Naive thymus-derived CD4-positive, alpha-beta T cell (primary cell): ENCODE results near the gene PIGN. TPM values are rescaled to one million over a fixed set of nuclear protein-coding genes. Genes with fewer than 3 reads are reported as not detected.

Experiments used
- ATAC-seq: fragments of 150-1000 bp; cut with Tn5 transposase; 2 replicates; pipeline ENCODE4 v1.10.0; 2021; ENCODE audit warnings: mild to moderate bottlenecking, moderate library complexity
- CTCF ChIA-PET: fragments of 350-600 bp; sonication (Branson Sonifier 250); formaldehyde crosslinking; loops from one replicate; lab custom pipeline; 2021; ENCODE audit warnings: antibody characterized with exemption; lab: Charles Lee
- POLR2A ChIA-PET: fragments of 350-600 bp; sonication (Branson Sonifier 250); formaldehyde crosslinking; loops from one replicate; lab custom pipeline; 2021; ENCODE audit warnings: antibody characterized with exemption, inconsistent platforms; lab: Charles Lee
- DNase-seq, 9 donors: peaks; one replicate each; pipeline versions ENCODE4 v3.0.0 to v3.0.0-alpha.2; 2020 to 2022; ENCODE audit warnings: mixed read lengths in 1 of 9
- H3K27ac ChIP-seq: one replicate; pipeline ENCODE4 v1.7.0; 2013; ENCODE audit warnings: mild to moderate bottlenecking, low read depth, low read length, moderate library complexity
- H3K27me3 ChIP-seq, 2 donors: one replicate each; pipeline ENCODE4 v1.7.0; 2013; ENCODE audit warnings: low read length in 2 of 2, mild to moderate bottlenecking in 2 of 2, moderate library complexity in 2 of 2; ENCODE audit not compliant: control insufficient read depth in 2 of 2, insufficient read depth in 2 of 2
- H3K36me3 ChIP-seq, 3 experiments: 1 replicate in 2 of 3; 2 replicates in 1 of 3; pipeline ENCODE4 v1.7.0; 2013; ENCODE audit warnings: low read length in 3 of 3, mild to moderate bottlenecking in 3 of 3, moderate library complexity in 1 of 3; ENCODE audit not compliant: insufficient read depth in 3 of 3, control insufficient read depth in 2 of 3
- H3K4me1 ChIP-seq, 2 donors: one replicate each; pipeline ENCODE4 v1.7.0; 2013; ENCODE audit warnings: low read length in 2 of 2, mild to moderate bottlenecking in 2 of 2, moderate library complexity in 1 of 2; ENCODE audit not compliant: control insufficient read depth in 2 of 2, insufficient read depth in 2 of 2
- H3K4me3 ChIP-seq: 2 replicates; pipeline ENCODE4 v1.7.0; 2013; ENCODE audit warnings: mild to moderate bottlenecking, low read length
- H3K9me3 ChIP-seq, 3 experiments: 1 replicate in 2 of 3; 2 replicates in 1 of 3; pipeline ENCODE4 v1.7.0; 2013; ENCODE audit warnings: low read length in 3 of 3; ENCODE audit not compliant: control insufficient read depth in 2 of 3
- H3K27ac Mint-ChIP-seq, 9 donors: one replicate each; pipeline ENCODE4 v1.8.0; 2020 to 2022; ENCODE audit warnings: mixed read lengths in 9 of 9, mild to moderate bottlenecking in 8 of 9, moderate library complexity in 5 of 9, inconsistent platforms in 2 of 9
- H3K27me3 Mint-ChIP-seq, 5 donors: one replicate each; pipeline ENCODE4 v1.8.0; 2021 to 2022; ENCODE audit warnings: mixed read lengths in 5 of 5, mild to moderate bottlenecking in 1 of 5
- H3K36me3 Mint-ChIP-seq, 5 donors: one replicate each; pipeline ENCODE4 v1.8.0; 2020 to 2022; ENCODE audit warnings: mixed read lengths in 5 of 5, mild to moderate bottlenecking in 3 of 5, inconsistent platforms in 1 of 5
- H3K4me1 Mint-ChIP-seq, 7 donors: one replicate each; pipeline ENCODE4 v1.8.0; 2020 to 2022; ENCODE audit warnings: mixed read lengths in 7 of 7, mild to moderate bottlenecking in 3 of 7, inconsistent platforms in 1 of 7
- H3K4me3 Mint-ChIP-seq, 10 donors: one replicate each; pipeline ENCODE4 v1.8.0; 2020 to 2022; ENCODE audit warnings: mild to moderate bottlenecking in 10 of 10, mixed read lengths in 10 of 10, moderate library complexity in 6 of 10, inconsistent platforms in 2 of 10
- H3K9me3 Mint-ChIP-seq, 11 donors: one replicate each; pipeline ENCODE4 v1.8.0; 2020 to 2022; ENCODE audit warnings: mixed read lengths in 11 of 11, mild to moderate bottlenecking in 4 of 11, inconsistent platforms in 1 of 11, moderate library complexity in 1 of 11
- intact Hi-C, 2 donors: fragments of 100-400 bp; cut with micrococcal nuclease; formaldehyde crosslinking; loops; one replicate each; pipeline ENCODE4 v1.15.1; 2023
- polyA plus RNA-seq, 2 donors: library from polyadenylated mRNA; unstranded; fragments of 300-500 nt; fragmentation: Illumina TruSeq; gene quantifications; one replicate each; pipeline ENCODE4 v1.2.3, GENCODE V29; 2021
- total RNA-seq, 6 experiments: library from RNA in 5 of 6; stranded (reverse) in 5 of 6; gene quantifications; 1 replicate in 5 of 6; 2 replicates in 1 of 6; pipeline ENCODE4 v1.2.3 and lab custom pipeline; 2021 to 2026

The PIGN gene
- total and polyA plus RNA-seq, 7 experiments from 2014 or later, result 15.5 to 29.8 (median 21.4) TPM

DNA sequence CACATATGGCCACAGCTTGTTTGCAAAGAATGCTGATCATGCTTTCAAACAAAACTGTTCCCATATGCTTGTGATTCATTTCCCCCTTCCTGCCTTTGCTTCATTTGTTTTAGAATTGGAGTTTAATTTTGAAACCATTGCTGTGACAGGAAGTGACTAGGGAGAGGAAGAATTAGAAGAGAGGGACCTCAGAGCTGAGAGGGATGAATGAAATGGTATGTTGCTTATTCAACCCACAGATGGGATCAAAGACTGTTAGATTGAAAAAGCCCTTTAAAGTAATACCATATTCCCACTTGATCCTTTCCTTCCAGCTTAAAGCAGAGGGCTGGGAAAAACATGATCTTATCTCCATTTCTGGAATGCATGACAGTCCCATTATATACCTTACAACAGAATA, 187.9 kb downstream of the PIGN start:
- Histone ChIP-seq H3K9me3 (peaks cover 0 to 5% (median 0%) of the 10 kb centered on the region in 3 experiments), H3K27me3 (no peaks in the 10 kb centered on the region), H3K27ac (no peak overlapping the region), H3K4me3 (no peak overlapping the region), H3K36me3 (no peaks in the 10 kb centered on the region), H3K4me1 (no peaks in the 10 kb centered on the region)
- Mint-ChIP-seq H3K9me3 (peaks cover 0 to 23% (median 14%) of the 10 kb centered on the region in 11 donors), H3K27ac (peak overlapping the region in 1 of 9 donors; percentile 28), H3K4me3 (no peak overlapping the region), H3K4me1 (peaks cover 0 to 8% (median 3%) of the 10 kb centered on the region in 7 donors), H3K36me3 (peaks cover 0 to 17% (median 5%) of the 10 kb centered on the region in 5 donors), H3K27me3 (peaks cover 0 to 7% (median 0%) of the 10 kb centered on the region in 5 donors)
- DNase-seq (no peak), ATAC-seq (no peak)
- POLR2A ChIA-PET, result no interaction called here
- CTCF ChIA-PET, result no interaction called here
- intact Hi-C loops, result no loop called here

DNA sequence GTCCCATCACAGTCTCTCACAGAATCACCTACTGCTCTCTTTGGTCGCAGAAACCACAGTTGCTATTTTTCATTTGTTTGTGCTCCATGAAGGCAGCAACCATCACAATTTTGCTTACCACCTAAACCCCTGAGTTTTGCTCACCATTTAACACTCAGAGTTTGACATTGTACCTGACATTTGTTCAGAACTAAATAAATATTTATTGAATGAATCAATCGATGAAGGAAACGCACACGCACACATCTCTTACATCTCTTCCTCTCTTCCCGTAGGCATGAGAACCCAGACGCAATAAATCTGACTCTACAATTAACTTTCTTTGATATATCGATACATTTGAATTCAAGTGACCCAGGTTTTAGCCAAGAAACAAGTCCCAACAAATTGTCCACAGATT, 188.5 kb downstream of the PIGN start:
- ChIA-PET CTCF (no interaction called here), POLR2A (no interaction called here)
- Histone ChIP-seq H3K9me3 (peaks cover 0 to 5% (median 0%) of the 10 kb centered on the region in 3 experiments), H3K4me3 (no peak overlapping the region), H3K36me3 (no peaks in the 10 kb centered on the region), H3K27ac (no peak overlapping the region), H3K4me1 (no peaks in the 10 kb centered on the region), H3K27me3 (no peaks in the 10 kb centered on the region)
- Mint-ChIP-seq H3K27ac (no peak overlapping the region), H3K4me1 (peaks cover 0 to 8% (median 3%) of the 10 kb centered on the region in 7 donors), H3K4me3 (no peak overlapping the region), H3K36me3 (peaks cover 0 to 17% (median 5%) of the 10 kb centered on the region in 5 donors), H3K27me3 (peaks cover 0 to 7% (median 0%) of the 10 kb centered on the region in 5 donors), H3K9me3 (peaks cover 0 to 23% (median 14%) of the 10 kb centered on the region in 11 donors)
- DNase-seq, result no peak
- intact Hi-C loops, result no loop called here
- no peak for ATAC-seq

DNA sequence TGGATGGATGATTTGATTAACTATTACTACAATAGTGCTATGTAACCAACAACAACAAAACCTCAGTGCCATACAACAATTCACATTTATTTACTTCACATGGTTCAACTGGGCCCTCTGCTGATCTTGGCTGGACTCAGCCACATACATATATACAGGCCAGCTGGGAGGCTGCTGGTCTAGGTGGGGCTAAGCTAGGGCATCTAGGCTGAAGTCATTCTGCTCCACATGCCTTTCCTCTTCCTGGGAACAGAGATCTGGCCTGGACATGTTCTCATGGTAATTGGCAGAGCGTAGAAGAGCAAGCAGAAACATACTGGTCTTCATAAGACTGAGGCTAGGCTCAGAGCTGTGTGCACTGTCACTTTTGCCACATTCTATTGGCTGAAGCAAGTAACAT, 191.2 kb downstream of the PIGN start:
- intact Hi-C loops, result no loop called here
- Histone ChIP-seq H3K27ac (no peak overlapping the region), H3K4me1 (no peaks in the 10 kb centered on the region), H3K36me3 (no peaks in the 10 kb centered on the region), H3K4me3 (no peak overlapping the region), H3K27me3 (no peaks in the 10 kb centered on the region), H3K9me3 (no peaks in the 10 kb centered on the region)
- peaks cover 0 to 15% (median 10%) of the 10 kb centered on the region in 11 donors for H3K9me3 Mint-ChIP-seq
- ATAC-seq (no peak), DNase-seq (no peak)
- peaks cover 0 to 10% (median 2%) of the 10 kb centered on the region in 5 donors for H3K36me3 Mint-ChIP-seq
- H3K4me1 Mint-ChIP-seq, result peaks cover 0 to 11% (median 4%) of the 10 kb centered on the region in 7 donors
- H3K27me3 Mint-ChIP-seq, result peaks cover 0 to 11% (median 0%) of the 10 kb centered on the region in 5 donors
- ChIA-PET POLR2A (no interaction called here), CTCF (no interaction called here)
- no peak overlapping the region for H3K27ac Mint-ChIP-seq
- no peak overlapping the region for H3K4me3 Mint-ChIP-seq

DNA sequence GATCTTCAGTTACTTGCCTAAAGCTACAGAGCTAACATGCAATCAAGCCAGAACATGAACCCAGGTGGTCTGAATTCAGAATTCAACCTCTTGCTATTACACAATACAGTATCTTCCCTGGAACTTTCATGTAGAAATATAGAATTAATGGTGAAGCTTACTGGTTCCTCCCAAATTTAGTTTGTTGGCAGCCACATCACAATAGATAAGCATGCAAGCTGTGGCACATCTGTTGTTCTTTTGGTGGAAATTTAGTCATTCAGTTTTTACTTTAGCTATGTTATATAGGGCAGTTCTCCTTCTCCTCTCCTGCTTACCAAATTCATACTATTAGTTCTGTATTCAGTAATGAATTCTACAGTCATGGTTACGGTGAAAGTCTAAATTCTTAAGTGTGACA, 193.0 kb downstream of the PIGN start:
- Histone ChIP-seq H3K27me3 (no peaks in the 10 kb centered on the region), H3K36me3 (no peaks in the 10 kb centered on the region), H3K9me3 (no peaks in the 10 kb centered on the region), H3K27ac (no peak overlapping the region), H3K4me3 (no peak overlapping the region), H3K4me1 (no peaks in the 10 kb centered on the region)
- Mint-ChIP-seq H3K36me3 (no peaks in the 10 kb centered on the region), H3K4me3 (no peak overlapping the region), H3K9me3 (peaks cover 0 to 4% (median 0%) of the 10 kb centered on the region in 11 donors), H3K4me1 (peaks cover 0 to 8% (median 2%) of the 10 kb centered on the region in 7 donors), H3K27ac (no peak overlapping the region), H3K27me3 (peaks cover 0 to 14% (median 0%) of the 10 kb centered on the region in 5 donors)
- DNase-seq, result no peak
- CTCF ChIA-PET, result interaction anchor here (0.6 kb wide), 1 partner anchor 14 kb away, joined by 3 read pairs; no protein-coding TSS in a partner anchor
- intact Hi-C loops, result no loop called here
- ATAC-seq, result no peak
- POLR2A ChIA-PET, result no interaction called here

DNA sequence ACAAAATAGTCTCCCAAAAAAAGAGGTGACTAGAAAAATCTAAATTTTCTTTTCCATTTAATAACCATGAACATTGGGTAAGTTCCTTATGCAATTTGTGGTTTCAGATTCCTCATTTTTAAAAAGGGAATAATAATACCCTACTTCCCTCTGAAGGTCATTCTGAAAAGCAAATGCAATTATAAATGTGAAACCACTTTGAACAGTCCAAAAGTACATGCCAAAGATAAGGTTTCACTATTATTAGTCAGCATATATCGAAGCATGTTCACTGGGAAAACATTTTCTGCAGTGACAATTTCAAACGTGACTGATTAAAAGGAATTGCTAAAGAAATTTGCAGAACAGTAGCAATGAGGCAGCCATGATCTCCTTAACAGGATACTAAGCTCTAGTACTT, 193.9 kb downstream of the PIGN start:
- no peak for ATAC-seq
- ChIA-PET POLR2A (no interaction called here), CTCF (no interaction called here)
- Histone ChIP-seq H3K27me3 (no peaks in the 10 kb centered on the region), H3K4me3 (no peak overlapping the region), H3K4me1 (no peaks in the 10 kb centered on the region), H3K36me3 (no peaks in the 10 kb centered on the region), H3K9me3 (no peaks in the 10 kb centered on the region), H3K27ac (no peak overlapping the region)
- DNase-seq, result no peak
- Mint-ChIP-seq H3K27ac (no peak overlapping the region), H3K9me3 (peaks cover 0 to 4% (median 0%) of the 10 kb centered on the region in 11 donors), H3K4me3 (no peak overlapping the region), H3K4me1 (peaks cover 0 to 5% (median 0%) of the 10 kb centered on the region in 7 donors), H3K36me3 (no peaks in the 10 kb centered on the region), H3K27me3 (peaks cover 0 to 14% (median 7%) of the 10 kb centered on the region in 5 donors)
- intact Hi-C loops, result no loop called here

DNA sequence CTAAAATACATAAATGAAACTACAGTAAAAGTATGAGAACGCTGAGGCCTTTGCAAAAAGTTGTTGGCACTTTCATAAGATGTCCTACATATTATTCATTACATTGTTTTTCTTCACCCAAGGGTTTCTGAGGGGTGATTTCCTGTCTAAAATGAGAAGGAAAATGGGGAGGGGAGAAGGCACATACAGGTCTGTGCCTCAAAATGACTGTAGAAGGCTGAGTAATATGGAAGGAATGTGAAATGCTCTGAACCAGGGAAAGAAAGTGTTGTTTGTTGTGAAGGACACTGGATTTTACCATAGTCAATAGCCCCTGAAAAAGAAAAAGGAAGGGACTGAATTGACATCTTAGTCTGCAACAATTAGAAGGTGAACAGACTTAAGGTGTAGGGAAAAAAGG, 194.6 kb downstream of the PIGN start:
- H3K36me3 Mint-ChIP-seq, result no peaks in the 10 kb centered on the region
- peaks cover 0 to 5% (median 0%) of the 10 kb centered on the region in 7 donors for H3K4me1 Mint-ChIP-seq
- ChIA-PET CTCF (no interaction called here), POLR2A (no interaction called here)
- H3K9me3 Mint-ChIP-seq, result peaks cover 0 to 4% (median 0%) of the 10 kb centered on the region in 11 donors
- Histone ChIP-seq H3K36me3 (no peaks in the 10 kb centered on the region), H3K9me3 (no peaks in the 10 kb centered on the region), H3K27me3 (no peaks in the 10 kb centered on the region), H3K27ac (no peak overlapping the region), H3K4me1 (no peaks in the 10 kb centered on the region), H3K4me3 (no peak overlapping the region)
- H3K27ac Mint-ChIP-seq, result no peak overlapping the region
- H3K27me3 Mint-ChIP-seq, result peaks cover 0 to 12% (median 7%) of the 10 kb centered on the region in 5 donors
- no peak for ATAC-seq
- H3K4me3 Mint-ChIP-seq, result no peak overlapping the region
- no peak for DNase-seq
- intact Hi-C loops, result no loop called here

DNA sequence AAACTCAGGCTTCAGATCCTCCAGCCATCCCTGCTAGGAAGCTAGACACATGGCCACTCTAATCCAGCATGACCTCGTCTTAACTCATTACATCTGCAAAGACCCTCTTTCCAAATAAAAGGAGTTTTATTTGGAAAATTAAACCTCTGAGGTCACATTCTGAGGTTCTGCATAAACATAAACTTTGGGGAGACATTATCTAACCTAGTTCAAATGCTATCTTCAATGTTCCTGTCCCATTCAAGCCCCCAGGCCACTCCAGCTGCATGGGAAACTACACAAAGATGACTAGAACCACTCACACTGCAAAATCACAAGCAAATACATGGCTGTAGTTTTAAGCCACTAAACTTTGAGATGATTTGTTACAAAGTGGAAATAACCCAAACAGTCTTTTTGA, 195.0 kb downstream of the PIGN start:
- Mint-ChIP-seq H3K27me3 (peaks cover 0 to 12% (median 7%) of the 10 kb centered on the region in 5 donors), H3K4me1 (peaks cover 0 to 5% (median 0%) of the 10 kb centered on the region in 7 donors), H3K9me3 (peaks cover 0 to under 1% (median 0%) of the 10 kb centered on the region in 11 donors), H3K27ac (no peak overlapping the region), H3K4me3 (no peak overlapping the region), H3K36me3 (no peaks in the 10 kb centered on the region)
- POLR2A ChIA-PET, result no interaction called here
- no peak for DNase-seq
- no peak overlapping the region for H3K27ac ChIP-seq
- intact Hi-C loops, result no loop called here
- CTCF ChIA-PET, result no interaction called here
- no peaks in the 10 kb centered on the region for H3K36me3 ChIP-seq
- no peak overlapping the region for H3K4me3 ChIP-seq
- no peaks in the 10 kb centered on the region for H3K27me3 ChIP-seq
- H3K9me3 ChIP-seq, result no peaks in the 10 kb centered on the region
- no peak for ATAC-seq
- no peaks in the 10 kb centered on the region for H3K4me1 ChIP-seq
